ENCODE data around the gene CEACAM3. TPM values are rescaled to one million over a fixed set of nuclear protein-coding genes. Genes with fewer than 3 reads are reported as not detected.

The CEACAM3 gene
- total and polyA plus RNA-seq, 2 donors (not counting 1 experiment from before 2014, with no cell fraction given), result not detected

DNA sequence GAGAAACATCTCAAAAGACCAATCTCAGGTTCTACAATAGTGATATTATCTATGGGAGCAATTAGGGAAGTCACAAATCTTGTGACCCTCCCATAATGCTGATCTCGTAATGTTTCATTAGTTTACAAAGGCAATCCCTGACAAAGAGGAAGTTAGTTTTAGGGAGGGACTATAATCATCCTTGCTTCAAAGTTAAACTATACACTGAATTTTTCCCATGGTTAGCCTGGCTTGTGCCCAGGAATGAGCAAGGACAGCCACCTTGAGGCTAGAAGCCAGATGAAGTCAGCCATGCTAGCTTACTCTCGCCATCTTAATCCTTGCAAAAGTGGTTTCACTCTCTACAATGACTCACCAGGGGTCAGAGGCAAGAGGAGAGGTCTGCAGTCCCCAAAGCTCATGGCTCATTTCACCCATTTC, 5.4 kb downstream of the CEACAM3 start:
- Histone ChIP-seq H3K27ac (ENCODE audit: insufficient read depth, low read length) (no peak overlapping the region), H3K9me3 (ENCODE audit: control insufficient read depth, insufficient read depth, low read depth, low read length) (no peaks in the 10 kb centered on the region), H3K27me3 (ENCODE audit: control insufficient read depth, insufficient read depth, low read length) (no peaks in the 10 kb centered on the region), H3K4me3 (replicated peaks in 1 of 4; ENCODE audit: control extremely low read depth in 1 of 4, insufficient read depth in 1 of 4, low read depth in 3 of 4, low read length in 4 of 4) (no peak overlapping the region), H4K20me1 (ENCODE audit: control insufficient read depth, extremely low read depth, insufficient read depth, low read length) (no peaks in the 10 kb centered on the region), H3K4me1 (ENCODE audit: control insufficient read depth, extremely low read depth, insufficient read depth, low read length) (no peaks in the 10 kb centered on the region), H3K79me2 (ENCODE audit: control insufficient read depth, insufficient read depth, low read length) (no peaks in the 10 kb centered on the region), H3K4me2 (ENCODE audit: extremely low read depth, insufficient read depth, low read length) (no peak overlapping the region), H2AFZ (ENCODE audit: low read length) (no peak overlapping the region), H3K9ac (ENCODE audit: insufficient read depth, low read length) (no peak overlapping the region), H3K36me3 (ENCODE audit: control insufficient read depth, insufficient read depth, low read length) (no peaks in the 10 kb centered on the region)
- DNase-seq (ENCODE audit: low read depth in 2 of 2), result no peak
- TF ChIP-seq, protein P1, sequence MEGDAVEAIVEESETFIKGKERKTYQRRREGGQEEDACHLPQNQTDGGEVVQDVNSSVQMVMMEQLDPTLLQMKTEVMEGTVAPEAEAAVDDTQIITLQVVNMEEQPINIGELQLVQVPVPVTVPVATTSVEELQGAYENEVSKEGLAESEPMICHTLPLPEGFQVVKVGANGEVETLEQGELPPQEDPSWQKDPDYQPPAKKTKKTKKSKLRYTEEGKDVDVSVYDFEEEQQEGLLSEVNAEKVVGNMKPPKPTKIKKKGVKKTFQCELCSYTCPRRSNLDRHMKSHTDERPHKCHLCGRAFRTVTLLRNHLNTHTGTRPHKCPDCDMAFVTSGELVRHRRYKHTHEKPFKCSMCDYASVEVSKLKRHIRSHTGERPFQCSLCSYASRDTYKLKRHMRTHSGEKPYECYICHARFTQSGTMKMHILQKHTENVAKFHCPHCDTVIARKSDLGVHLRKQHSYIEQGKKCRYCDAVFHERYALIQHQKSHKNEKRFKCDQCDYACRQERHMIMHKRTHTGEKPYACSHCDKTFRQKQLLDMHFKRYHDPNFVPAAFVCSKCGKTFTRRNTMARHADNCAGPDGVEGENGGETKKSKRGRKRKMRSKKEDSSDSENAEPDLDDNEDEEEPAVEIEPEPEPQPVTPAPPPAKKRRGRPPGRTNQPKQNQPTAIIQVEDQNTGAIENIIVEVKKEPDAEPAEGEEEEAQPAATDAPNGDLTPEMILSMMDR (conservative IDR thresholded peaks at IDR 0.05 in 1 of 2, IDR thresholded peaks at IDR 0.05 in 1 of 2; ENCODE audit: low read depth in 1 of 2, low read length in 2 of 2), result no peak
- no peak for TF ChIP-seq EZH2 (IDR thresholded peaks at IDR 0.05; ENCODE audit: low read length, missing control alignments)

DNA sequence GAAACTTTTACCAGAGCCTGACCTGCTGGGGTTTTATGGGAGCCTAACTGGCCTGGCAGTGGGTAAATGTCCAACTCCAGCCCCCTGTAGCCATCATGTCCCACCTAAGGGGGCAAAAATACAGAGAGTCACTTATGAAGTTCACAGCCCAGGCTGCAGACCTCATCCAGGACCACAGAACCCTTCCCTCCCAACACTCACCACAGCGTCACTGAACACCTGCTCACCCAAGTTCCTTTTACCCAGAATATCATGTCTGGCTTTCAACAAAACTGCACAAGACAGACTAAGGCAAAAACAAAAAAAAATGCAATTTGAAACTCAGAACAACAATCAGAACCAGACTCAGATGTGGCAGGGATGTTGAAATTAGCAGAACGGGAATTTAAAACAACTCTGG, 6.4 kb downstream of the CEACAM3 start:
- Histone ChIP-seq H3K27ac (ENCODE audit: insufficient read depth, low read length) (no peak overlapping the region), H3K27me3 (ENCODE audit: control insufficient read depth, insufficient read depth, low read length) (no peaks in the 10 kb centered on the region), H3K4me2 (ENCODE audit: extremely low read depth, insufficient read depth, low read length) (no peak overlapping the region), H3K36me3 (ENCODE audit: control insufficient read depth, insufficient read depth, low read length) (no peaks in the 10 kb centered on the region), H3K79me2 (ENCODE audit: control insufficient read depth, insufficient read depth, low read length) (no peaks in the 10 kb centered on the region), H3K9me3 (ENCODE audit: control insufficient read depth, insufficient read depth, low read depth, low read length) (no peaks in the 10 kb centered on the region), H2AFZ (ENCODE audit: low read length) (no peak overlapping the region), H4K20me1 (ENCODE audit: control insufficient read depth, extremely low read depth, insufficient read depth, low read length) (no peaks in the 10 kb centered on the region), H3K9ac (ENCODE audit: insufficient read depth, low read length) (no peak overlapping the region), H3K4me1 (ENCODE audit: control insufficient read depth, extremely low read depth, insufficient read depth, low read length) (no peaks in the 10 kb centered on the region), H3K4me3 (replicated peaks in 1 of 4; ENCODE audit: control extremely low read depth in 1 of 4, insufficient read depth in 1 of 4, low read depth in 3 of 4, low read length in 4 of 4) (no peak overlapping the region)
- TF ChIP-seq, protein P1 (conservative IDR thresholded peaks at IDR 0.05 in 1 of 2, IDR thresholded peaks at IDR 0.05 in 1 of 2; ENCODE audit: low read depth in 1 of 2, low read length in 2 of 2), result no peak
- no peak for TF ChIP-seq EZH2 (IDR thresholded peaks at IDR 0.05; ENCODE audit: low read length, missing control alignments)
- DNase-seq (ENCODE audit: low read depth in 2 of 2), result no peak

DNA sequence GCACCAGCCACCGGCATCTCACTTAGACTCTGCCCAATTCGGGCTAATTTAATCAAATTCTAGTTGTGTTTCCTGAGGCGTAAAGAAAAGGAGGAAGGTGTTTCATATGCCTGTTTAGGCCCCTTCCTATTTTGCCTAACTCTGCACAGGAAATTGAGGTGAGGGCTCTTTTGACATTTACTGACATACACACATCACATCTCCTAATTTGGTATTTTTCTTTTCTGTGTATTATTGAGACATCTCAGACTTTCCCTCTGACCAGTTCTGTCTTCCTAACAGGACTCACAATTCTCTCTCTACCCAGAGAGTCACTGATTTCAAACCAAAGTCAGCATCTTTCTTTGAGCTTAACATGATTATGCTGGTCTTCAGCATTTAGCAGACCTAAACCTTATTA, 7.9 kb downstream of the CEACAM3 start:
- H3K36me3 ChIP-seq (ENCODE audit: control insufficient read depth, insufficient read depth, low read length), result no peaks in the 10 kb centered on the region
- DNase-seq (ENCODE audit: low read depth in 2 of 2), result no peak
- no peak overlapping the region for H3K9ac ChIP-seq (ENCODE audit: insufficient read depth, low read length)
- no peak overlapping the region for H3K4me3 ChIP-seq (replicated peaks in 1 of 4; ENCODE audit: control extremely low read depth in 1 of 4, insufficient read depth in 1 of 4, low read depth in 3 of 4, low read length in 4 of 4)
- H4K20me1 ChIP-seq (ENCODE audit: control insufficient read depth, extremely low read depth, insufficient read depth, low read length), result no peaks in the 10 kb centered on the region
- H3K79me2 ChIP-seq (ENCODE audit: control insufficient read depth, insufficient read depth, low read length), result no peaks in the 10 kb centered on the region
- H3K27ac ChIP-seq (ENCODE audit: insufficient read depth, low read length), result no peak overlapping the region
- no peaks in the 10 kb centered on the region for H3K27me3 ChIP-seq (ENCODE audit: control insufficient read depth, insufficient read depth, low read length)
- no peak overlapping the region for H3K4me2 ChIP-seq (ENCODE audit: extremely low read depth, insufficient read depth, low read length)
- H3K9me3 ChIP-seq (ENCODE audit: control insufficient read depth, insufficient read depth, low read depth, low read length), result no peaks in the 10 kb centered on the region
- no peak for TF ChIP-seq EZH2 (IDR thresholded peaks at IDR 0.05; ENCODE audit: low read length, missing control alignments)
- TF ChIP-seq, protein P1 (conservative IDR thresholded peaks at IDR 0.05 in 1 of 2, IDR thresholded peaks at IDR 0.05 in 1 of 2; ENCODE audit: low read depth in 1 of 2, low read length in 2 of 2), result no peak
- no peaks in the 10 kb centered on the region for H3K4me1 ChIP-seq (ENCODE audit: control insufficient read depth, extremely low read depth, insufficient read depth, low read length)
- H2AFZ ChIP-seq (ENCODE audit: low read length), result no peak overlapping the region
